ENCODE measurements around the gene ABL2. TPM values are rescaled to one million over a fixed set of nuclear protein-coding genes. Genes with fewer than 3 reads are reported as not detected.

The ABL2 gene
- total and polyA plus RNA-seq, 9 of the 15 experiments (the other 6 are each of a cell fraction or from before 2014, with no cell fraction given), result 1.4 to 15.0 (median 8.6) TPM

DNA sequence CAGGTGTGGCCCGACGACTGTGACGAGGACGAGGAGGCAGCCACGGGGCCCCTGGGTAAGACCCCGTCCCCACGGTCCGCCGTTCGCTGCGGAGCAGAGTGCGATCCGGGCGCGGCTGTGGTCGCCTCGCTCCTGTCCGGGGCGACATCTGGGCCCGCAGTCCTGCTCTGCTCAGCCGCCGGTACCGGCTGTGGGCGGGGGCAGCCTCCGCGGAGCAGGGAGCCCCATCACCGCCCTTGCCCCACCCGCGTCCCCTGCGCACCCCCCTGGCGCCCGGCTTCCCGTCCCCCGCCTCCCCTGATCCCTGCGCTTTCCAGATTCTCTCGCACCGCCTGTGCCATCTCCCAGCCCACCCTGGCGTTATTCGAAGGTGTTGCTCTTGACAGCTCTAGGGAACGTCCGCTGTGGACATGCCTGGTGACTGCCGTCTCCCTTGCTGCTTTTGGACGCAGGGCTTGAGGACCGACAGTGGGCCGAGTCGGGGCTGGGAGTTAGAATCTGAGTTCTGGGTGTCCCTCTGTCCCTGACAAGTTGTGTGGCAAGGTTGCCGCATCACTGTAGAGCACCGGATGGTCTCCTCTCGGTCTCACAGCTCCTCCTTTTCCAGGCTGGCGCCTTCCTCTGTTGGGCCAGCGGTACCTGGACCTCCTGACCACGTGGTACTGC is 147.0 kb downstream of the ABL2 start (continued):
- TF ChIP-seq, protein P1, sequence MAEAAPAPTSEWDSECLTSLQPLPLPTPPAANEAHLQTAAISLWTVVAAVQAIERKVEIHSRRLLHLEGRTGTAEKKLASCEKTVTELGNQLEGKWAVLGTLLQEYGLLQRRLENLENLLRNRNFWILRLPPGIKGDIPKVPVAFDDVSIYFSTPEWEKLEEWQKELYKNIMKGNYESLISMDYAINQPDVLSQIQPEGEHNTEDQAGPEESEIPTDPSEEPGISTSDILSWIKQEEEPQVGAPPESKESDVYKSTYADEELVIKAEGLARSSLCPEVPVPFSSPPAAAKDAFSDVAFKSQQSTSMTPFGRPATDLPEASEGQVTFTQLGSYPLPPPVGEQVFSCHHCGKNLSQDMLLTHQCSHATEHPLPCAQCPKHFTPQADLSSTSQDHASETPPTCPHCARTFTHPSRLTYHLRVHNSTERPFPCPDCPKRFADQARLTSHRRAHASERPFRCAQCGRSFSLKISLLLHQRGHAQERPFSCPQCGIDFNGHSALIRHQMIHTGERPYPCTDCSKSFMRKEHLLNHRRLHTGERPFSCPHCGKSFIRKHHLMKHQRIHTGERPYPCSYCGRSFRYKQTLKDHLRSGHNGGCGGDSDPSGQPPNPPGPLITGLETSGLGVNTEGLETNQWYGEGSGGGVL (CRISPR knock-in tag; IDR thresholded peaks at IDR 0.05), result no peak
- TF ChIP-seq ZC3H8 (IDR thresholded peaks at IDR 0.05), result no peak
- TF ChIP-seq ZNF274 (IDR thresholded peaks at IDR 0.05; ENCODE audit: borderline replicate concordance, low read depth, low read length), result no peak
- TF ChIP-seq, protein P2, sequence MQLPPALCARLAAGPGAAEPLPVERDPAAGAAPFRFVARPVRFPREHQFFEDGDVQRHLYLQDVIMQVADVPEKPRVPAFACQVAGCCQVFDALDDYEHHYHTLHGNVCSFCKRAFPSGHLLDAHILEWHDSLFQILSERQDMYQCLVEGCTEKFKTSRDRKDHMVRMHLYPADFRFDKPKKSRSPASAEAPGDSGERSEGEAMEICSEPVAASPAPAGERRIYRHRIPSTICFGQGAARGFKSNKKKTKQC (CRISPR knock-in tag; IDR thresholded peaks at IDR 0.05), result no peak
- peak; percentile 28 for TF ChIP-seq U2AF1 (optimal IDR thresholded peaks at IDR 0.05; ENCODE audit: low read depth, low read length)
- TF ChIP-seq, protein P3, sequence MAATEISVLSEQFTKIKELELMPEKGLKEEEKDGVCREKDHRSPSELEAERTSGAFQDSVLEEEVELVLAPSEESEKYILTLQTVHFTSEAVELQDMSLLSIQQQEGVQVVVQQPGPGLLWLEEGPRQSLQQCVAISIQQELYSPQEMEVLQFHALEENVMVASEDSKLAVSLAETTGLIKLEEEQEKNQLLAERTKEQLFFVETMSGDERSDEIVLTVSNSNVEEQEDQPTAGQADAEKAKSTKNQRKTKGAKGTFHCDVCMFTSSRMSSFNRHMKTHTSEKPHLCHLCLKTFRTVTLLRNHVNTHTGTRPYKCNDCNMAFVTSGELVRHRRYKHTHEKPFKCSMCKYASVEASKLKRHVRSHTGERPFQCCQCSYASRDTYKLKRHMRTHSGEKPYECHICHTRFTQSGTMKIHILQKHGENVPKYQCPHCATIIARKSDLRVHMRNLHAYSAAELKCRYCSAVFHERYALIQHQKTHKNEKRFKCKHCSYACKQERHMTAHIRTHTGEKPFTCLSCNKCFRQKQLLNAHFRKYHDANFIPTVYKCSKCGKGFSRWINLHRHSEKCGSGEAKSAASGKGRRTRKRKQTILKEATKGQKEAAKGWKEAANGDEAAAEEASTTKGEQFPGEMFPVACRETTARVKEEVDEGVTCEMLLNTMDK (IDR thresholded peaks at IDR 0.05; ENCODE audit: borderline replicate concordance, insufficient read depth, low read depth, low read length, poor library complexity, severe bottlenecking), result no peak
- no peak for TF ChIP-seq STAG1 (CRISPR knock-in tag; IDR thresholded peaks at IDR 0.05; ENCODE audit: borderline replicate concordance)
- no peak for TF ChIP-seq SMARCB1 (IDR thresholded peaks at IDR 0.05; ENCODE audit: insufficient read length, low read depth)
- no peak for TF ChIP-seq HNRNPLL (IDR thresholded peaks at IDR 0.05; ENCODE audit: low read depth, low read length, poor library complexity, severe bottlenecking)
- TF ChIP-seq, protein P4, sequence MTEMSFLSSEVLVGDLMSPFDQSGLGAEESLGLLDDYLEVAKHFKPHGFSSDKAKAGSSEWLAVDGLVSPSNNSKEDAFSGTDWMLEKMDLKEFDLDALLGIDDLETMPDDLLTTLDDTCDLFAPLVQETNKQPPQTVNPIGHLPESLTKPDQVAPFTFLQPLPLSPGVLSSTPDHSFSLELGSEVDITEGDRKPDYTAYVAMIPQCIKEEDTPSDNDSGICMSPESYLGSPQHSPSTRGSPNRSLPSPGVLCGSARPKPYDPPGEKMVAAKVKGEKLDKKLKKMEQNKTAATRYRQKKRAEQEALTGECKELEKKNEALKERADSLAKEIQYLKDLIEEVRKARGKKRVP (CRISPR knock-in tag; IDR thresholded peaks at IDR 0.05), result no peak
- no peak for TF ChIP-seq SIX5 (IDR thresholded peaks at IDR 0.05; ENCODE audit: borderline replicate concordance in 1 of 2, insufficient read depth in 1 of 2, low read depth in 1 of 2, low read length in 2 of 2)
- TF ChIP-seq, protein P5, sequence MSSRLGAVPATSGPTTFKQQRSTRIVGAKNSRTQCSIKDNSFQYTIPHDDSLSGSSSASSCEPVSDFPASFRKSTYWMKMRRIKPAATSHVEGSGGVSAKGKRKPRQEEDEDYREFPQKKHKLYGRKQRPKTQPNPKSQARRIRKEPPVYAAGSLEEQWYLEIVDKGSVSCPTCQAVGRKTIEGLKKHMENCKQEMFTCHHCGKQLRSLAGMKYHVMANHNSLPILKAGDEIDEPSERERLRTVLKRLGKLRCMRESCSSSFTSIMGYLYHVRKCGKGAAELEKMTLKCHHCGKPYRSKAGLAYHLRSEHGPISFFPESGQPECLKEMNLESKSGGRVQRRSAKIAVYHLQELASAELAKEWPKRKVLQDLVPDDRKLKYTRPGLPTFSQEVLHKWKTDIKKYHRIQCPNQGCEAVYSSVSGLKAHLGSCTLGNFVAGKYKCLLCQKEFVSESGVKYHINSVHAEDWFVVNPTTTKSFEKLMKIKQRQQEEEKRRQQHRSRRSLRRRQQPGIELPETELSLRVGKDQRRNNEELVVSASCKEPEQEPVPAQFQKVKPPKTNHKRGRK (tag; IDR thresholded peaks at IDR 0.05), result no peak
- no peak for TF ChIP-seq KAT2B (IDR thresholded peaks at IDR 0.05; ENCODE audit: low read depth, low read length)
- TF ChIP-seq CHD2 (IDR thresholded peaks at IDR 0.05; ENCODE audit: low read depth, low read length), result no peak
- no peak for TF ChIP-seq SPI1 (IDR thresholded peaks at IDR 0.05; ENCODE audit: borderline replicate concordance, low read depth, low read length)
